ENCODE results near the gene RBM15.

GRCh38 chr1:110328274-110328673, 10.9 kb upstream of the RBM15 start:
- TF ChIP-seq POLR2AphosphoS5 (IDR thresholded peaks at IDR 0.05; ENCODE audit: low read depth, low read length) (no peak), POLR2A (IDR thresholded peaks at IDR 0.05; ENCODE audit: low read depth, low read length) (no peak), TAF1 (IDR thresholded peaks at IDR 0.05; ENCODE audit: low read depth, low read length) (no peak), SPI1 (IDR thresholded peaks at IDR 0.05; ENCODE audit: low read depth, low read length) (no peak), PAX5 (IDR thresholded peaks at IDR 0.05; ENCODE audit: insufficient read depth, low read length, severe bottlenecking) (no peak), POU2F2 (IDR thresholded peaks at IDR 0.05; ENCODE audit: low read depth, low read length) (no peak)
